Measurements from ENCODE around the gene HSBP1L1. TPM values are rescaled to one million over a fixed set of nuclear protein-coding genes. Genes with fewer than 3 reads are reported as not detected.

The HSBP1L1 gene
- total and polyA plus RNA-seq, 2 of the 13 experiments (the other 11 are each of a cell fraction or from before 2014, with no cell fraction given): 22.6 to 45.1 TPM

GRCh38 chr18:79971986-79972385 lies 7.5 kb downstream of the HSBP1L1 start:
- Histone ChIP-seq H3K27ac (ENCODE audit: extremely low read length, insufficient read depth, low read length) (no peak overlapping the region), H3K4me3 (replicated peaks in 1 of 3; ENCODE audit: insufficient read depth in 1 of 3, low read depth in 2 of 3, low read length in 3 of 3) (no peak overlapping the region), H3K4me2 (ENCODE audit: low read depth, low read length) (no peak overlapping the region), H3K79me2 (ENCODE audit: insufficient read depth, low read length) (peaks cover 33% of the 10 kb centered on the region), H4K20me1 (ENCODE audit: insufficient read depth, low read length) (peaks cover 28% of the 10 kb centered on the region), H3K4me1 (ENCODE audit: insufficient read depth, low read length) (peaks cover 9% of the 10 kb centered on the region; the same call in 1 of the 2 replicates), H3K9me3 (ENCODE audit: low read length) (no peaks in the 10 kb centered on the region), H3K27me3 (ENCODE audit: control insufficient read depth in 1 of 2, insufficient read depth in 2 of 2, low read length in 2 of 2) (no peaks in the 10 kb centered on the region), H2AFZ (ENCODE audit: low read length) (no peak overlapping the region), H3K9ac (ENCODE audit: insufficient read depth, low read depth, low read length) (no peak overlapping the region), H3K36me3 (replicated peaks in 1 of 2; ENCODE audit: control insufficient read depth in 1 of 2, insufficient read depth in 2 of 2, low read length in 2 of 2) (peaks cover 28 to 73% of the 10 kb centered on the region in 2 experiments)
- ChIA-PET POLR2A (interaction anchor here (1.0 kb wide), 1 partner anchor 13 kb away, joined by 3 read pairs; no protein-coding TSS in a partner anchor), CTCF (ENCODE audit: low intra/inter-chr PET ratio, low total read pairs) (no interaction called here)
- FAIRE-seq (no peak), ATAC-seq (no peak; the same call in 1 of the 3 replicates), DNase-seq (ENCODE audit: low spot score) (no peak)
- intact Hi-C loops (cut with micrococcal nuclease; ENCODE audit: unreplicated experiment) (no loop called here), in situ Hi-C loops (cut with HindIII; ENCODE audit: extremely low pct_ligation_motif_present, low pct_unique_long_range_greater_than_20kb) (no loop called here)
- BruUV-seq (replicated peaks): no TSS peak
- 87% methylated on average over 9 of the region's 9 CpGs for WGBS (ENCODE audit: low lambda C conversion rate)
- TF ChIP-seq AKAP8 (CRISPR knock-in tag; IDR thresholded peaks at IDR 0.05) (0 out of 2 replicates have a peak, but pooled peaks have one; percentile 27), BCLAF1 (IDR thresholded peaks at IDR 0.05) (no peak), PATZ1 (CRISPR knock-in tag; IDR thresholded peaks at IDR 0.05) (no peak), CBX1 (IDR thresholded peaks at IDR 0.05; ENCODE audit: low read depth) (no peak), ZSCAN22 (CRISPR knock-in tag; IDR thresholded peaks at IDR 0.05) (no peak), ZNF251 (CRISPR knock-in tag; IDR thresholded peaks at IDR 0.05) (no peak), POLR2A (IDR thresholded peaks at IDR 0.05; ENCODE audit: insufficient read depth in 1 of 2, low read depth in 2 of 2, low read length in 2 of 2) (no peak), SIN3A (IDR thresholded peaks at IDR 0.05; ENCODE audit: borderline replicate concordance, low read depth, low read length) (no peak), RBM22 (optimal IDR thresholded peaks at IDR 0.05; ENCODE audit: low read length) (peak; percentile 66)
- TF ChIP-seq, protein P1, sequence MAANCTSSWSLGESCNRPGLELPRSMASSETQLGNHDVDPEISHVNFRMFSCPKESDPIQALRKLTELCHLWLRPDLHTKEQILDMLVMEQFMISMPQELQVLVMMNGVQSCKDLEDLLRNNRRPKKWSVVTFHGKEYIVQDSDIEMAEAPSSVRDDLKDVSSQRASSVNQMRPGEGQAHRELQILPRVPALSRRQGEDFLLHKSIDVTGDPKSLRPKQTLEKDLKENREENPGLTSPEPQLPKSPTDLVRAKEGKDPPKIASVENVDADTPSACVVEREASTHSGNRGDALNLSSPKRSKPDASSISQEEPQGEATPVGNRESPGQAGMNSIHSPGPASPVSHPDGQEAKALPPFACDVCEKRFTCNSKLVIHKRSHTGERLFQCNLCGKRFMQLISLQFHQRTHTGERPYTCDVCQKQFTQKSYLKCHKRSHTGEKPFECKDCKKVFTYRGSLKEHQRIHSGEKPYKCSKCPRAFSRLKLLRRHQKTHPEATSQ (CRISPR knock-in tag; IDR thresholded peaks at IDR 0.05; ENCODE audit: borderline replicate concordance): no peak

Measured in HepG2 (cell line).